HG02938 (cell line): ENCODE data around the gene RRP12.
"Not testable (repeated sequence)": the region's sequence is repeated elsewhere in the genome, so short reads cannot be mapped to it uniquely, and the experiment has no call there.

Source experiments
- ATAC-seq: cut with Tn5 transposase; IDR thresholded peaks from one replicate; pipeline ENCODE4 v1.9.1; 2021; ENCODE audit warnings: mild to moderate bottlenecking, moderate library complexity; ENCODE audit not compliant: unreplicated experiment

RRP12 gene

DNA sequence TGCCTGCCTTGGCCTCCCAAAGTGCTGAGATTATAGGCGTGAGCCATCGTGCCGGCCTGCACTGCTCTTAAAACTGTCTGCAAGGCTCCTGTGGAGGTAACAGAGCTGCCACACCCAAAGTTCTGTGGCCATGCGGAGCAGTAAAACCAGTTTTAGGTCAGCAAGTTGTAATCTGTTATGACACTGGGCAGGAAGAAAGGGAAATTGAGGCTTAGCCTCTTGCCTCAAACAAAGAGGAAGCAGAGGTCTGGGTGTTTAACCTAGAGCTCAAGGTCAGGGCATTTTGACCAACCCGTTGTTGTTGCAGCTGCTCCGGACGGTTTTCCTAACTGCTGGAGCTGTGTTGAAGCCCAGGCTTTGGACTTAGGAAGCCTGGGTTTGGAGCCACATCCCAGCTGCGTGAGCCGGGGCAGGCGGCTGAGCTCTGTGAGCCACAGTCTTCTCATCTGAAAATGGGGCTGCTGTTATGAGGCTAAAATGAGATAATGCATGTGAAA lies 7.4 kb upstream of the RRP12 start:
- no peak for ATAC-seq

DNA sequence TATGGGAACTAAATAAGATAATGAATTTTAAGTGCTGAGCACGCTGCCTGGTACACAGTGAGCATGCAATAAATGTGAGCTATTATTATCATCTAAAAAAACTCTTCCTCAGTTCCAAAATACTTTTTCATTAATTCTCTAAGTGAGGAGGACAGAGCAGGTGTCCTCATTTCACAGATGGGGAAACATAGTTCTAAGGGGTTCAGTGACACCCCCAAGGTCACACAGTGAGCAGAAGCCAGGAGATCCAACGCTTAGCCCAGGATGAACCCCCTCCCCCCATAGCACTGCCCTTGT lies 6.8 kb upstream of the RRP12 start:
- no peak for ATAC-seq

DNA sequence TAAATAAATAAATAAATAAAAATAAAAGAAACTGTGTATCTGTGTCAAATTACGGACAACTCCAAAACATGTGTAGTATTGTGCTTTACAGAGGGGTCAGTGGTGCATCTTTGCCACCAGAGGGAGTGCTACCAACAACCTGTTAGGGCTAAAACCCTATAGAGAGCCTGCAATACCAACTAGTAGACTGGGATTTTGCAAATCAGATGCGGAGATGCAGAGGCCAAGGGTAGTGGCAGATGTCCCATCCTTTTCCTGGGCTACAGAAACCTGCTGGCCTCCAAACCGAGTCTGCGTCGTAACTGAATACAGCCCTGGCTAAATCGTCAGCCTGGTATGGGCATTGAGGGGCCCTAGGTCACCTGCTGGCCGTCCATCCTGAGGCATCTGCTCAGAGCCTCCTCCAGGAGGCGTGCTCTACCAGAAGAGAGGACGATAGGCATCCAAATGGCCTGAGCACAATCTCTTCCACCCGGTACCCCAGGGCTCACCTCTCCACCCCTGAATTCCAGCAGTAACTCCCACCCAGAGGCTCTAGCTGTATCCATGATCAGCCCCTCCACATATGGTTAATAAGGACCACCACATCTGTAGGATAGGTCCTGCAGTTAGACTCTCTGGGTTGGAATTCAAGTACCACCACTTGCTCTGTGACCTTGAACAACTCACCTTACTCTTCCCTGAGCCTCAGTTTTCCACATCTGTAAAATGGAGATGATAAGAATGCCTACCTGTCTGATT lies 6.2 kb upstream of the RRP12 start:
- peak; percentile 96 for ATAC-seq

DNA sequence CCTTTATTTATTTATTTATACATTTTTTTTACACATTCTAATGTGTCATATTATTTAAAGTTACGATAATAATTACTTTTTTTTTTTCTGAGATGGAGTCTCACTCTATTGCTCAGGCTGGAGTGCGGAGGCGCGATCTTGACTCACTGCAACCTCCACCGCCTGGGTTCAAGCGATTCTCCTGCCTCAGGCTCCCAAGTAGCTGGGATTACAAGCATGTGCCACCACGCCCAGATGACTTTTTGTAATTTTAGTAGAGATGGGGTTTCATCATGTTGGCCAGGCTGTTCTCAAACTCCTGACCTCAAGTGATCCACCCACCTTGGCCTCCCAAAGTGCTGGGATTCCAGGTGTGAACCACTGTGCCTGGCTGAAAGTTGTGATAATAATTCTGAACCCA lies 5.3 kb upstream of the RRP12 start:
- not testable (repeated sequence) for ATAC-seq

DNA sequence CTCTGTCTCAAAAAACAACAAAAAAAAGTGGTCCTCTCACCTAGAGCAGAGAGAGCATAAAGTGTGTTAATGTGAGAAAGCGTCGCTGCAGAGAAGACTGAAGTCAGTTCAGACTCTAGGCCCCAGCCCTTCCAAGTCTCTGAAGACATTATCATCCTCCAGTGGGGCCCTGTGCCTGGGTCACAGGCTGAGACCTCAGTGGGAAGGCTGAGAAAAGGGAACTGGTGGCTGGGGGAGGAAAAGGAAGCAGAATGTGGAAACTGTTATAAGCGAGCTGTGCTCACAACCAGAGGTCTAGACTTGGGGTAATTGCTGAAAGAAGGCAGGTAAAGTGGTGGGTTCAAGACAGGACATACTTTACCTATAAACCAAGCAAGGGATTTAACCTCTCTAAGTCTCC lies 4.9 kb upstream of the RRP12 start:
- ATAC-seq = no peak

DNA sequence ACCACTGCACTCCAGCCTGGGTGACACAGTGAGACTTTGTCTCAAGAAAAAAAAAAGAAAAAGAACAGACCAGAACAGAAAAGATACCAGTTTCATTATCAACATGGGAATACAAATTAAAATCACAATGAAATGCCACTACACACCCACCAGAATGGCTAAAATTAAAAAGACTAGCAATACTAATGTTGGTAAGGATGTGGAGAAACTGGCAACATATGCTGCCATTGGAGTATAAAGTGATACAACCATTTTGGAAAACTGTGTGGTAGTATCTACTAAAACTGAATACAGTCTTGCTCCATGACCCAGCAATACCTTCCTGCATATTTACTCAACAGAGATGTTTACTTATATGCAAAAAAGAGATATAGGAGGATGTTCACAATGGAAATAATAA lies 2.9 kb upstream of the RRP12 start:
- no peak for ATAC-seq

DNA sequence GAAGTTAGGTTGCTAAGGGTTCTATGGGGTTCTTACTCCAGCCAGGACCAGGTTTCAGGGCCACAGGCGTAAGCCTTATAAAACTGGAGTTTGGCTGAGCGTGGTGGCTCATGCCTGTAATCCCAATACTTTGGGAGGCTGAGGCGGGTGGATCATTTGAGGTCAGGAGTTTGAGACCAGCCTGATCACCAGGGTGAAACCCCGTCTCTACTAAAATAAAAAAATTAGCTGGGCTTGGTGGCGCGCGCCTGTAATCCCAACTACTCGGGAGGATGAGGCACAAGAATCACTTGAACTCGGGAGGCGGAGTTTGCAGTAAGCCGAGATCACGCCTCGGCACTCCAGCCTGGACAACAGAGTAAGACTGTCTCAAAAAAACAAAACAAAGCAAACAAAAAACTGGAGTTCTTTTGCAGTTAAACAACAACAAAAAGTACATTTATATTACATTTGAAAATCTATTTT lies 347 bp upstream of the RRP12 start:
- ATAC-seq = no peak

DNA sequence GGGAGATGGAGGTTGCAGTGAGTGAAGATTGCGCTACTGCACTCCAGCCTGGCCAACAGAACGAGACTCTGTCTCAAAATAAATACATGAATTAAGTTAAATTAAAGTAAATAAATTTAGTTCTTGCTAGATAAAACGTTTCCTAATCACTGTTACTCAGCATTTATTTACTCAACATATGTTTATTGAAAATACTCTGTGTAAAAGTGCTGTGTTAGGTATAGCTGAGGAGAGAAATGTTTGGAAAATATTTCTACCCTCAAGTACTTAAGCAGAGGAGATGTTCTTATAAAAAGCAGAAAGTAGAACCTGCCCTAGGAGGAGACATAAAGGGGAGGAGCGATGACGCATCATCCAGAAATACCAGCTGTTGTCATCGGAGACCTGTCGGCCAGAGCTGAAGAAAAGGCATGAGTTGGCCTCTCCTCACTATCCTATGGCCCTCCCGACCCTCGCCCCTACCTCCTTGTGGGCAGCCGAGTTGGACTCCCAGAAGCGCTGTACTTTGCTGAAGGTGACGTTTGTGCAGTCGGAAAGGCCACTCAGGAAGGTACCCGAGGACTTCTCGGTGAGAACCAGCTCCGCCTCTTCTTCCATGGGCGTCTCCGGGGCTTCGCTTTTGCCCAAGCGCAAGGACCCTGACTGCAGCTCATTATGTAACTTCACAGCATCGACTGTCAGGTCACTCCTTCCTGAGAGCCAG lies 1.1 kb downstream of the RRP12 start:
- ATAC-seq = no peak

DNA sequence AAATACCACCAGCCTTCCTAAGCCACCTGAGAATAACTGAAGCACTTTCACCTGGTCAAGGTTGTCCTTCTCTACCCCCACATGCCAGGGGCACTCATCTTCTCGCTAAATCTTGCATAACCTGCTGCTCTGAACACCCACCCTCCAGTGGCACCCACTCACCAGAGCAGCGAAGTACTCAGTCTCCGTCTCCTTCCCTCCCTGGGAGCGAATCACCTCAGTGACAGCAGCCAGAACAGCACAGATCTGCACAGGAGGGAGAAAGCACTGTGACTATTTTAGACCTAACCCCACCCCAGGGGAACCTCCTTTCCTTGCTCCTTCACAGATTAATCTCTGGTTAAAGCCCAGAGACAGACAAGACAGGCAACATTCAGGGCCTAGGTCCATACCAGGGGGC lies 5.1 kb downstream of the RRP12 start:
- no peak for ATAC-seq

DNA sequence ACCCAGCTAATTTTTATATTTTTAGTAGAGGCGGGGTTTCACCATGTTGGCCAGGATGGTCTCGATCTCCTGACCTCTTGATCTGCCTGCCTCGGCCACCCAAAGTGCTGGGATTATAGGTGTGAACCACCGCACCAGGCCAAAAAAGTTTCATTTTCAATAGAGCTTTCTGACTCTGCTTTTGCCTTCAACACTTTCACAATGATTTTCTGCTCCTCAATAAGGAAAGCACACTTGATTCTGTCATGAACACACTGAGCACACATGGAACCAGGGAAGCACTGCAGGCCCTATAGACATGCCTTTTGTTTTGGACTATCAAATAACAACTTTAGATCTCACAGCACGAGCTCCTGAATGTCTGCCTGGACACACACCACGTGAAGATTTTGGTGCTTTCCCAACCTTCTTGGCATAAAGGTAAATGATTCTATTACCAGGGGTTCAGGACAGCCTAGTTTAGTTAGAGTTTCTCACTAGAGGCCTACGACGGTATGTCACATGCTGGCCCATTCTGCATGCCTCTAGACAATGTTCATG lies 8.0 kb downstream of the RRP12 start:
- ATAC-seq = no peak

DNA sequence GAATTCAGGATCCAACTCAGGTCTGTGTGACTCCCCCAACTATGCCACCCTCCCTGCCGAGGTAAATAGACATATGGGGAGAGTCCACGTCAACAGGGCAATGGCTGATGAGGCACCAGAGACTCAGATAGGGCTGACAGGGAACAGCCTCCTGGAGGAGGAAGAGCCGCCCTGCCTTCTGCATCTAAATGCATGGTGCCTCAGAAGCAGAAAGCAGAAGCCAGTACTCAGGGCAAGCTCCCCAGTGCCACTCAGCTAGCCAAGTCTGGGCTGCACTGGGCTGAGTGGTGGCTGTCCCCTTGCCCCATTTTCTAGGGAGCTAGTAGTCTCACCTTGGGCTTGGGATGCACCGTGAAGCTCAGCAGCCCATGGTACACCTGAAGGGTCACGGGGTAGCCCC lies 11.0 kb downstream of the RRP12 start:
- no peak for ATAC-seq

DNA sequence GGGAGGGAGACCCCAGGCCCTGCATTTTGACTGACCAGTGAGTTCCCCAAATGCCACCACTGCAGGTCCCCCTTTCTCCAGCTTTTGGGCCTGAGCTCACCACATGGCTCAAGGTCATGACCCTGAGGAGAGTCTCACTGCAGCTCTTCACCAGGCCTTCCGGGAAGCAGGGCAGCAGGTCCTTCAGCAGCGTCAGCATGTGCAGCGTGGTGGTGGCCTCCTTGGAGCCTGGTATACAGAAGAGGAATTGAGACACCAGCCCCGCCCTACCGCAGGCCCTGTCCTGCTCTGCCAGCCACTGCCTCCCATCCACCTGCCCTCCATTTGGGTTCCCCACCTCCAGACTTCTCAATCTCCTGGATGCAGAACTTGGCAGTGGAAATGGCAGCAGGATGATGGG lies 13.0 kb downstream of the RRP12 start:
- no peak for ATAC-seq

DNA sequence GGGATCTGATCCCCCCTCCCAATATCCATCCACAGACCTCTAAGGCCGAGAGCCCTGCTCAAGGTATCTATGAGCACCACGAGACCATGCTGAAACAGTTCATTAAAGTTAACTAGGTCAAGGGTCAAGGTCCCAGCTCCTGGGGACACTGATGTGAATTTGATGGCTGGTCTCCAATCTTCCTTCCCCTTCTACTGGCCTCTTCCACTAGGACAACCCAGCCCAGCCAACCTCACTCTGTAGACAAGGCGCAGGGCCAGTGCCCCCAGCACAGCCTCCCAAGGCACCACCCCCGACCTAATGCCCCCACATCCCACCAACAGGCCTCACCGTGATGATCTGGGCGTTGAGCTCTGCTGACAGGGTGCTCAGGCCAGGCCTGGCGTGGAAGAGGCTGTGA lies 15.6 kb downstream of the RRP12 start:
- no peak for ATAC-seq

DNA sequence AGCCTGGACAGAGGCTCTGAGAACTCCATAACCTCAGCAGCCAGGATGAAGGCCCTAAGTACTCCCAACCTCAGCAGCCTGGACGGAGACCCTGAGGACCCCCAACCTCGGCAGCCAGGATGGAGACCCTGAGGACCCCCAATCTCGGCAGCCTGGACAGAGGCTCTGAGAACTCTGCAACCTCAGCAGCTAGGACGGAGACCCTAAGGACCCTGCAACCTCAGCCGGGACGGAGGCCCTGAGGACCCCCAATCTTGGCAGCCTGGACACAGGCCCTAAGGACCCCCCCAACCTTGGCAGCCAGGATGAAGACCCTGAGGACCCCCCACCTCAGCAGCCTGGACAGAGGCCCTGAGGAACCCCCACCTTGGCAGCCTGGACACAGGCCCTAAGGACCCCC lies 16.5 kb downstream of the RRP12 start:
- ATAC-seq = no peak

DNA sequence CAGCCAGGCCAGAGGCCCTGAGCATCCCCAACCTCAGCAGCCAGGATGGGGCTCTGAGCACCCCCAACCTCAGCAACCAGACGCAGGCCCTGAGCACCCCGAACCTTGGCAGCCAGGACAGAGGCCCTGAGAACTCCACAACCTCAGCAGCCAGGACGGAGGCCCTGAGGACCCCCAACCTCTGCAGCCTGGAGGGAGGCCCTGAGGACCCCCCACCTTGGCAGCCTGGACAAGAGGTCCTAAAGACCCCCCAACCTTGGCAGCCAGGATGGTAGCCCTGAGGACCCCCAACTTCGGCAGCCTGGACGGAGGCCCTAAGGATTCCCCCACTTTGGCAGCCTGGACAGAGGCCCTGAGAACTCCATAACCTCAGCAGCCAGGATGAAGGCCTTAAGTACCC lies 17.0 kb downstream of the RRP12 start:
- ATAC-seq = no peak

DNA sequence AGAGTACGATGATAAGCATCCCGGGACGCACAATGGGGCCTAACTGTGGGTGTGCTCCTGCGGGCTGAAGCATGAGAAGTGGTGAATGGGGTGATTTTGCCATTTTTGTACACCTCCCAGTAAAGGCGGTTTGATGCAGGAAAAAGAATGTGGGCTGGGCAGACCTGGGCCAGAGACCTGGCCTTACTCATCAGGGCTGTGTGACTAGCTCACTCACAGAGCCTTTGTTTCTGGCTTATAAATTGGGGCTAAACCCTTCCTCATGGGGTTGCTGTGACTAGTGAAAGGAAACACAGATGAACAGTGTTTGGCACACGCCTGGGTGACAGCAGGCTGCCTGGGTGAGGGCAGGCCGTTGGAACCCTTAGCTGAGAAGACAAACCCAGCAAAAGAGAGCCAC lies 18.0 kb downstream of the RRP12 start:
- ATAC-seq = no peak

DNA sequence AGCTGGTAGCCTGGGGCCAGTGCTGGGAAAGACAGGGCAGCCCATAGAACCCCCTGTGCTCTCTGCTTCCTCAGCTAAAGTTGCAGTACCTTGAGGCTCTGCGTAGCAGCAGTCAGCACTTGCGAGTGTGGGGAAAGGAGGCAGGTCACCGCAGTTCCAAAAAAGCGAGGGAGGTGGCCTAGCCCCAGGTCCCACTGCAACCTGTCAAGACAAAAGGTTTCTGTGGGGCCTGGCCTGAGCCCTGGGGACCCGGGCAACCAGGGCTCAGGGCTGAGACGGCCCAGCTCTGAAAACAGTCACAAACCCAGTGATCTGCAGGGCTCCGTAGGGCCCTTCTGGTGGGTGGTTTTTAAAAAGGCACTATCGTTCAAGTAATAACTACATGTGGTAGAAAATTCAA lies 19.5 kb downstream of the RRP12 start:
- no peak for ATAC-seq

DNA sequence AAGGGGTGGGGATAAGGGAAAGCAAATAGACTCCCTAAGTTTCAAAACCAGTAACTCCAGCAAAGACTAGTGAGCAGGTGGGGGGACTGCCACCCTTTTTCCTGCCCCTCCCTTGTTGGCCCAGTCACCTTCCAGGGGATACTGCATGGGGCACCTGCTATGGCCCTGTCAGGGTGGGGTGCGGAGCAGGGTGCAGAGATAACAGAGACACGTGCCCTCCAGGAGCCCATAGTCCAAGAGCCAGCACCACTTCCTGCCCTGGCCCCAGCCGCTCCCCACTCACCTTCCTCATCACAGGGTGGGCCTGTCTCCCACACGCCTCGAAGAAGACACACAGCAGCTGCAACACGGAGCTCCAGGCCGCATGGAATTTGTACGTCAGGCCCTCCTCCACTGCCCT lies 20.6 kb downstream of the RRP12 start:
- ATAC-seq = no peak

DNA sequence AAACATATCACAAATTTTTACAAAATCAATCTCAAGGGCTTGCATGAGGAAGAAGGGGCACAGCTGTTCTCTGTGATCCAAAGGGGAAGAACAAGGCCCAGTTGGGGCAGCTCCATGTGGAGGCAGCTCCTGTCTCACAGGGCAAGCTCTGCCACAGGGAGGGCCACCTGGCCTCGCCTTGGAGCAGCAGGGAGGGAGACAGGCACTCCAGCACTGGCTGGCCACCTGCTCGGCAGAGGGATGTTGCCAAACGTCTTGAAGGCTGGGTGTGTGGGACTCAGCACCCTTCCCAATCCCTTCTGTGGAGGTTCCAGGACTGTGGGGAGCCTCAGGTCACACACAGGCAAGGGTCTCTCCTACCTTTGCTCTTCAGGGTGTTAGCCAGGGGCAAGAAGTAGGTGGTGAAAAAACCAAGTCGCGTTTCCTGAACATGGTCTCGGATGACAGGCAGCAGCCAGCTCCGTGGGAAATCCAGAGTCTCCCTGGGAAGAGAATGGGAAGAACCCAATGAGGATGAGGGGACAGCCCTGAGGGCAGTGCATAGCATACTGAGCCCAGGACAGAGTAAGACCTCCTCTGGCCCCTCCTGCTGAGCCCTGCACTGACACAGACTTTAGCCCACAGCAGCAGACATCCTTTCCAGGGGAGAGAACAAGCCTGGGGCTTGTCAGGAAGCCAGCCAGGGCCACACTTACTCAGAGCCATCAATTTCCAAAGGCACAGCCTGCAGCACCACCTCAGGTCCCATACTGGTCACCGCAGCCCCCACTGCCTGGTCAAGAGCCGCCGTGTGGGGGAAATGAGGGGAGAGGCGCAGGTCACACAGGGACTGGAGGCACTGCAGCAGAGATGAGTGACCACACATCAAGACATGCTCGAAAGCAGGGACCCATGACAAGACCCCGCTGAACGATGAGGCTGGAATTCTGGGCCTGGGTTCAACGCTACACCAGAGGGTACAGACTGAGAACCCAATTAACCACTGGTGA lies 21.9 kb downstream of the RRP12 start:
- ATAC-seq = no peak

DNA sequence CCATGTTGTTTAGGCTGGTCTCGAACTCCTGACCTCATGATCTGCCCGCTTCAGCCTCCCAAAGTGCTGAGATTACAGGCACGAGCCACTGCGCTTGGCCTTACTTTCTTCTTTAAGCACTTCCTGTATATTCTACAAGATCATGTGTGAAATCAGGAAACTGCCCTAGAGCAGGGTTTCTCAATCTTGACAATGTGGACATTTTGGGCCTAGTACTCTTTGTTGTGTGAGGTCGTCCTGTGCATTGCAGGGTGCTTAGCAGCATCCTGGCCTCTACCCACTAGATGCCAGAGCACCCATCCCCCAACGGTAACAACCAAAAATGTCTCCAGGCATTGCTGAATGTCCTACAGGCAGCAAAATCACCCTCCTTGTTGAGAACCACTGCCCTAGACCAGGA lies 24.7 kb downstream of the RRP12 start:
- ATAC-seq = no peak

DNA sequence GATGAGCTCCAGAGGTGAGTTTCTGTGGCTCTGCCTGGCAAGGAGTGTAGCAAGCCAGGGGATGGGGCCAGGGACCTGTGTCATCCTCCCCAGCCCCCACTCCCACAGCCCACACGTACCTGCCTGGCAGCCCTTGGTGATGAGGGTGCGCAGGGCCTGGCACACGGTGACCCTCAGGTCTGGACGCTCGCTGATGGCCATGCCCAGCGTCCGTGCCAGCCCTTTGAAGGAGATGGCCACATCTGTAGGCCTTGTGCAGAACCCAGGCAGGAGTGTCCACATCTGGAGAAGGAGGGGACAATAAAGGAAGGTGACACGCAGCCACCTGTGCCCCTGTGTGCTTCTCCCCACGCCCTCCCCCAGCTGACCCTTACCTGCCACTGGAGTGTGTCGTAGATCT lies 27.7 kb downstream of the RRP12 start:
- no peak for ATAC-seq
